Muscle layer of colon (tissue), 2 donors: ENCODE measurements around the gene SYTL3.
"Not testable (repeated sequence)": the region's sequence is repeated elsewhere in the genome, so short reads cannot be mapped to it uniquely, and the experiment has no call there.

ENCODE experiments used
- H3K27ac ChIP-seq: one replicate; pipeline ENCODE4 v1.7.0; 2013; ENCODE audit warnings: low read depth, mild to moderate bottlenecking, low read length, moderate library complexity
- H3K27me3 ChIP-seq, 2 donors: one replicate each; pipeline ENCODE4 v1.7.0; 2013; ENCODE audit warnings: low read length in 2 of 2, mild to moderate bottlenecking in 2 of 2; ENCODE audit not compliant: insufficient read depth in 2 of 2, control insufficient read depth in 1 of 2
- H3K36me3 ChIP-seq: one replicate; pipeline ENCODE4 v1.7.0; 2013; ENCODE audit warnings: mild to moderate bottlenecking, low read length; ENCODE audit not compliant: insufficient read depth
- H3K4me1 ChIP-seq: one replicate; pipeline ENCODE4 v1.7.0; 2013; ENCODE audit warnings: mild to moderate bottlenecking, low read length; ENCODE audit not compliant: insufficient read depth
- H3K4me3 ChIP-seq, 2 donors: one replicate each; pipeline ENCODE4 v1.7.0; 2013; ENCODE audit warnings: low read length in 2 of 2, low read depth in 1 of 2, mild to moderate bottlenecking in 1 of 2, moderate library complexity in 1 of 2
- H3K9ac ChIP-seq: one replicate; pipeline ENCODE4 v1.7.0; 2013; ENCODE audit warnings: low read length
- H3K9me3 ChIP-seq: one replicate; pipeline ENCODE4 v1.7.0; 2013; ENCODE audit warnings: mild to moderate bottlenecking, low read length
- donor health status: abdominal sarcoma.
- donor health status: Adenocarcinoma of cecum.

The SYTL3 gene

DNA sequence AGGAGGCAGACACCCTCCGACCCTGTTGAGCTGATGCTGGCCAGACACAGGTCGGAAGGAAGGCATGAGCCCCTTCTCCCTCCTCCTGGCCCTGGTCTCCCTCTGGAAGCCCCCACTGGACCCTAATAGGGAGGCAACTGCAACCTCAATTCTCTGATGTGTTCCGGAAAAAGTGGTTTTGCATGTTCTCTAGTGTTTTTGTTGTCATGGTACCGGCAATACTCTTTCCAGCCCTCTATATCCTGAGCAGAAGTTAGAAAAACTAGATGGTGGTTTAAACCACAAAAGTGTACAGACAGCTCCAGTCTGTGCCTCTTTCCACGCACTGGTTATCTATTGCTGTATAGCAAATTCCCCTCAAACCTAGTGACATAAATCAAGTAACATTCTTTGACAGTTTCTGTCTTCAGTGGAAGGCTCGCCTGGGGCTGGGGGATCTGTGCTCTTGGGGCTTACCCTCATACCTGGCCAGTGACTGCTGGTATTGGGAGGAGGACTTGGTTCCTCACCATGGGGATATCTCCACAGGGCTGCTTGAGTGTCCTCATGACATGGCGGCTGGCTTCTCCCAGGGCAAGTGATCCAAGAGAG, 37.0 kb downstream of the SYTL3 start:
- H3K4me1 ChIP-seq, result peaks cover 4% of the 10 kb centered on the region
- H3K9ac ChIP-seq, result no peak overlapping the region
- H3K27me3 ChIP-seq, result no peaks in the 10 kb centered on the region
- H3K9me3 ChIP-seq, result no peaks in the 10 kb centered on the region
- no peak overlapping the region for H3K4me3 ChIP-seq
- no peak overlapping the region for H3K27ac ChIP-seq
- no peaks in the 10 kb centered on the region for H3K36me3 ChIP-seq

DNA sequence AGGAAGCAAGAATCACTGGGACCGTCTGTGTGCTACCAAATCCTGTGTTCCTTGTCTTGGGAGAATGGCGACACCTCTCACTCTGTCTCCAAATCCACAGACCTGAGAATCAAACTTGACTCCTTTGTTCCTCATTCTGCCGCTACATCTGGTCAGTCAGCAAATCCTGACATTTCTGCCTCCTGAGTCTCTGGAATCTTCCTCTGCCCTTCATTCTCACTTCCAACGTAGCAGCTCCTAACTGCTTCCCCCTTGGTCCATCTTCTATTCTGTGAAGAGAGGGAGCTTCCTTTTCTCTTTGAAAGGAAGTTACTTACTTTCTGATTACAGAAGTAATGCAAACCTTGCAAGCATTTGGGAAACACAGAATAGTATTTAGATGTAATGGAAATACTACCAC, 37.7 kb downstream of the SYTL3 start:
- Histone ChIP-seq H3K27ac (no peak overlapping the region), H3K4me1 (peaks cover 4% of the 10 kb centered on the region), H3K9me3 (no peaks in the 10 kb centered on the region), H3K36me3 (no peaks in the 10 kb centered on the region), H3K27me3 (no peaks in the 10 kb centered on the region), H3K4me3 (no peak overlapping the region), H3K9ac (no peak overlapping the region)

DNA sequence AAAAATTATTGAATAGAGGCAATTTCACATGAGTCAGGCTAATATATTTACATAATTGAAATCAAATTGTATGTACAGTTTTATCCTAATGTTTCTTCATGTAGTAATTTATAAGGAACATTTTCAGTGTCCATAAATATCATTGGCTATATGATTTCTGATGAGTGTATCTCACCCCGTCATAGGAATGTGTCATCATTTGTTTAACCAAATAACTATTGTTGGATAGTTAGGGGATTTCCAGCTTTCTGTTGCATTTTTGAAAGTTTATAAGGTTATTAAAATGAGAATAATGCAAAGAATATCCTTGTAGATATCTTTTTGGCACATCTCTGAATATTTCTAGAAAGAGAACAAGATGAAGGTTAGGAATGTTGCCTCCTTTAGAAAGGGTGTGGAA, 39.0 kb downstream of the SYTL3 start:
- Histone ChIP-seq H3K4me3 (no peak overlapping the region), H3K27me3 (no peaks in the 10 kb centered on the region), H3K9ac (no peak overlapping the region), H3K9me3 (no peaks in the 10 kb centered on the region), H3K4me1 (peaks cover 4% of the 10 kb centered on the region), H3K36me3 (no peaks in the 10 kb centered on the region), H3K27ac (no peak overlapping the region)

DNA sequence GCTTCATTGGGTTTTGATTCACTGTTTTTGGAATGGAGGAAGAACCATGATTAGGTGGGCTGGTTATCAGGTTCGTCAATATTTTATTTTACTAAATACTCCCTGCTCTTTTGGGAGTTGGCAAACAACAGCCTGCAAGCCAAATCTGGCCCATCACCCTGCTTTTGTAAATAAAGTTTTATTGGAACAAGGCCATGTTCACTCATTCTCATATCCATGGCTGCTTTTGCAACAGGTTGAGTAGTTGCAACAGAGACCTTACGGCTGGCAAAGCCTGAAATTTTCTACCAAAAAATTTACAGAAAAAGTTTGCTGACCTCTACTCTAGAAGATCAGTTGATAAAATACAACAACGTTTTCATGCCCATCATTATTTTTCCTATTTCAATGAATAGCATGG, 45.1 kb downstream of the SYTL3 start:
- H3K9me3 ChIP-seq, result no peaks in the 10 kb centered on the region
- H3K4me3 ChIP-seq, result no peak overlapping the region
- no peak overlapping the region for H3K27ac ChIP-seq
- no peaks in the 10 kb centered on the region for H3K36me3 ChIP-seq
- H3K27me3 ChIP-seq, result no peaks in the 10 kb centered on the region
- no peaks in the 10 kb centered on the region for H3K4me1 ChIP-seq
- no peak overlapping the region for H3K9ac ChIP-seq

DNA sequence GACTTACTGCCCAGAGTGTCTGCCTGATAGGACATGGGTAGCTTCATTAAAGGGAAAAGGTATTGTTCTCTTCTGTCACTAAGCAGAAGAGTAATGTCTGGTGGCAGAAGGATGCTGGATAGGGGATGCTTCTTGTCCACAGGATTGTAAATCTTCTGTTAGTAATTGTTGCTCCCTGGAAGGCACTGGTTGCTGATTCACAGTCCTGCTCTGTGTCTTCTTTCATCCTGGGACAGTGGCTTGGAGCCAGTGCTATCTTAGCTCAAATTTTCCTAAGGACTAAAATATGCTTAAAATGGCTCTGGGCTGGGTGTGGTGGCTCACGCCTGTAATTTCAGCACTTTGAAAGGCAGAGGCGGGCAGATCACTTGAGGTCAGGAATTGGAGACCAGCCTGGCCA, 48.0 kb downstream of the SYTL3 start:
- Histone ChIP-seq H3K9ac (no peak overlapping the region), H3K9me3 (no peaks in the 10 kb centered on the region), H3K4me3 (no peak overlapping the region), H3K27me3 (no peaks in the 10 kb centered on the region), H3K4me1 (no peaks in the 10 kb centered on the region), H3K36me3 (no peaks in the 10 kb centered on the region), H3K27ac (no peak overlapping the region)

DNA sequence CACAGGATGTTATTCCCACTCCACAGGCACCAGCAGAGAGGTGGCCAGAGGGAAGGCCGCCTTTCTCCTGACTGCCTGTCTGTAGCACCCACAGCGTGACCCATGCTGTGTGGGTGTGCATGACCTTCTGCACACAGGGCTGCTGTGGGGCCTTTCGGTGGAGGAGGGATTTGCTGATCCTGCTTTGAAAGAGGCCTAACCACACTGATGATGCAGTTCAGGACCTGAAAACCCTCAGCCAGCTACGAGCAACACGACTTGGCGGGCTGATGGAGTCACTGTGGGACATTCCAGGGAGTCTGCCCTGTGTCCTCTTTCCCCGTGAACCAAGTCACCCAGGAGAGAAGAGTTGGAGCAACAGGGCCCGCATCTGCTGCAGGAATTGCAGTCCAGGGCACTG, 49.1 kb downstream of the SYTL3 start:
- no peaks in the 10 kb centered on the region for H3K4me1 ChIP-seq
- H3K9me3 ChIP-seq, result no peaks in the 10 kb centered on the region
- H3K9ac ChIP-seq, result no peak overlapping the region
- no peaks in the 10 kb centered on the region for H3K27me3 ChIP-seq
- no peak overlapping the region for H3K4me3 ChIP-seq
- H3K27ac ChIP-seq, result no peak overlapping the region
- no peaks in the 10 kb centered on the region for H3K36me3 ChIP-seq

DNA sequence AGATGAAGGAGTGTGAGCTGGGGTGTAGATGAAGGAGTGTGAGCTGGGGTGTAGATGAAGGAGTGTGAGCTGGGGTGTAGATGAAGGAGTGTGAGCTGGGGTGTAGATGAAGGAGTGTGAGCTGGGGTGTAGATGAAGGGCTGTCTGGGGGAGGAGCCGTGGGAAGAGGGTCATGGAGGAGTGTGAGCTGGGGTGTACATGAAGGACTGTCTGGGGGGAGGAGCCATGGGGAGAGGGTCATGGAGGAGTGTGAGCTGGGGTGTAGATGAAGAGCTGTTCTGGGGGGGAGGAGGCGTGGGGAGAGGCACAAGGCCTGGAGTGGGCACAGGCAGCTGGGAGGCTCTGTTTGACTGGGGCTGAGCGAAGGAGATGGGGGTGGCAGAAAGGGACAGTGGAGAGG, 51.4 kb downstream of the SYTL3 start:
- H3K27me3 ChIP-seq, H3K9me3 ChIP-seq, H3K9ac ChIP-seq, H3K36me3 ChIP-seq, H3K4me1 ChIP-seq, H3K4me3 ChIP-seq, H3K27ac ChIP-seq: not testable (repeated sequence)

DNA sequence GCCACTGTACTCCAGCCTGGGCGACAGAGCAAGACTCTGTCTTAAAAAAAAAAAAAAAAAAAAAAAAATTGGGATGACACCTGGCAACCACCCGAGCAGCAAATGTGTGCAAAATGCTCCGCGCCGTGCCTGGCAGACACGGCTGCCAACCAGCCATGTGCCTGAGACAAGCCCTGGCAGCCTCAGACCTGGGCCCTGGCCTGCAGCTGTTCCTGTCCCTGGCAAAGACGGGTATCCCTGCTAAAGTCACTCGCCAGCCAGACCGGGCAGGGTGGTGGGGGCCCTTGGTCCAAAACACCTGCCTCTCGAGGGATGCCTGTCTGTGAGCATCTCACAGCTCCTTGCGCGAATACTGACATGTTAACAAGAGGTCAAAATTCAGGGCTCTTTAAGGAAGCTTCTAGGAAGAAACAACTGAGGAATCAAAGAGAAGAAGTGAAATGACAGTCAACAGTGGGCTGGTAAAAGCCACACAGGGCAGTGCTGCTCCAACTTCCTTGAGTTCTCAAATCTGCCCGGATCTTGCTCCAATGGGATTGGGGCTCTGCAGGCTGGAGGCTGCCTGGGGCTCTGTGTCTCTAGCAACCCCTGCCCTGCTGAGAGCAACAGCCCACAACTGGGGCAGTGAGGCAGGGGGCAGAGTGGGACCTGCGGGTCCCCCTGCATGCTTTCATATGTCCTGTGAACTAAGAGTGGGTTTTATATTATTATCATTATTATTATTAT, 53.4 kb downstream of the SYTL3 start:
- Histone ChIP-seq H3K9ac (no peak overlapping the region), H3K4me3 (no peak overlapping the region), H3K36me3 (no peaks in the 10 kb centered on the region), H3K9me3 (no peaks in the 10 kb centered on the region), H3K27ac (no peak overlapping the region), H3K27me3 (no peaks in the 10 kb centered on the region), H3K4me1 (peaks cover 23% of the 10 kb centered on the region)

DNA sequence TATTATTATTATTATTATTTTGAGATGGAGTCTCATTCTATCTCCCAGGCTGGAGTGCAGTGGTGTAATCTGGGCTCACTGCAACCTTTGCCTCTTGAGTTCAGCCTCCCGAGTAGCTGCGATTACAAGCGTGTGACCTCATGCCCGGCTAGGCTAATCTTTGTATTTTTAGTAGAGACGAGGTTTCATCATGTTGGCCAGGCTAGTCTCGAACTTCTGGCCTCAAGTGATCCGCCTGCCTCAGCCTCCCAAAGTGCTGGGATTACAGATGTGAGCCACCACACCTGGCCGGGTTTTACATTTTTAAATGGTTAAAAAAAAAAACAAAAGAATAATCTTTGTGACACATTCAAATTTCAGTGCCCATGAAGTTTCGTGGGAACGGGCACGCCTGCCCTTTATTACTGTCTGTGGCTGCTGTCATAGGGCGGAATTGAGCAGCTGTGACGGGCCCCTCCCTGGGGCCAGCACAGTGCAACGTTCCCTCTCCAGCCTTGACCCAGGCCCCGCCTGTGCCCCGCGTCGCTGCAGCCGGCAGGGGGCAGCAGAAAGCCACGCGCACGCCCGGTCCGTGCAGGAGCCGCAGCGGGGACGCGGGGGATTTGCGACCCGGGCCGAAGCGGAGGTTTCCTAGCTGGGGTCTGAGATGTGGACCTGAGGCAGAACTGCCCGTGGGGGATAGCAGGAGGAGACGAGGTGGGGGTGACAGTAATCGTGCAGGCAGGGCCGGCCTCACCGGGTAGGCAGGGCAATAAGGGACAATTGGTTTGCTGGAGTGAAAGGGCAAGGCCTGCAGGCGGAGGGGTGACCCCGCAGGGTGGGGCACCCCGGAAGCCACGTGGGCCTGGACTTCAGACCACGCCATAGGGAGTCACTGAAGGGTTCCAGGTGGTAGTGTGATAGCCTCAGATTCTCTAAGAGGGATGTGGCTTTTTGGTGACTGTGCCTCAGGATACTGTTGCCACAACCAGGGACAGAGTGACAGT, 54.3 kb downstream of the SYTL3 start:
- peak overlapping the region; percentile 45 to 66 for H3K4me3 ChIP-seq
- no peaks in the 10 kb centered on the region for H3K27me3 ChIP-seq
- no peaks in the 10 kb centered on the region for H3K9me3 ChIP-seq
- no peak overlapping the region for H3K9ac ChIP-seq
- no peaks in the 10 kb centered on the region for H3K36me3 ChIP-seq
- peak overlapping the region; percentile 58 for H3K27ac ChIP-seq
- H3K4me1 ChIP-seq, result peaks cover 26% of the 10 kb centered on the region

DNA sequence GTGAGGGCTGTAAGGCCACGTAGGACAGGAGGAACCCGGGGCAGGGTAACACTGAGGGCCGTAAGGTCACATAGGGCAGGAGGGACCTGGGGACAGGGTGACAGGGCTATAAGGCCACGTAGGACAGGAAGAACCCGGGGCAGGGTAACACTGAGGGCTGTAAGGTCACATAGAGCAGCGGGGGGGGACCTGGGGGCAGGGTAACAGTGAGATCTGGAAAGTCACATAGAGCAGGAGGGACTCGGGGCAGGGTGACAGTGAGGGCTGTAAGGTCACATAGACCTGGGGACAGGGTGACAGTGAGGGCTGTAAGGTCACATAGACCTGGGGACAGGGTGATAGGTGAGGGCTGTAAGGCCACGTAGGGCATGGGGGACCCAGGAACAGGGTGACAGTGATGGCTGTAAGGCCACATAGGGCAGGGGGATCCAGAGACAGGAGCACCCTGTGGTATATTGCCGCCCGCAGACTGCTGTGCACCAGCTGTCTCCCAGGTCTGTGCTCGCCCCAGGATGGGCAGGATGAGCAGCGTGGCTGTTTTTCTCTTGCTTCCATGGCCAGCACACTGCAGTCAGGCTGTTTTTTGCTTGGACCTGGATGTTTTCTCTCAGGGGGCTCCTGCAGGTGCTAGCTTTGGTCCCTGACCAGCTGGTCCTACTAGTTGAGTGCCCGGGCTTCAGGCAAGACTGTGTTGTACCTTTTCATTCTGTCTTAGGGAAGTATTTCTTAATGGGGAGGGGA, 55.7 kb downstream of the SYTL3 start:
- Histone ChIP-seq H3K9me3 (no peaks in the 10 kb centered on the region), H3K4me1 (peaks cover 26% of the 10 kb centered on the region), H3K36me3 (no peaks in the 10 kb centered on the region), H3K4me3 (no peak overlapping the region), H3K27me3 (no peaks in the 10 kb centered on the region), H3K27ac (no peak overlapping the region), H3K9ac (no peak overlapping the region)

DNA sequence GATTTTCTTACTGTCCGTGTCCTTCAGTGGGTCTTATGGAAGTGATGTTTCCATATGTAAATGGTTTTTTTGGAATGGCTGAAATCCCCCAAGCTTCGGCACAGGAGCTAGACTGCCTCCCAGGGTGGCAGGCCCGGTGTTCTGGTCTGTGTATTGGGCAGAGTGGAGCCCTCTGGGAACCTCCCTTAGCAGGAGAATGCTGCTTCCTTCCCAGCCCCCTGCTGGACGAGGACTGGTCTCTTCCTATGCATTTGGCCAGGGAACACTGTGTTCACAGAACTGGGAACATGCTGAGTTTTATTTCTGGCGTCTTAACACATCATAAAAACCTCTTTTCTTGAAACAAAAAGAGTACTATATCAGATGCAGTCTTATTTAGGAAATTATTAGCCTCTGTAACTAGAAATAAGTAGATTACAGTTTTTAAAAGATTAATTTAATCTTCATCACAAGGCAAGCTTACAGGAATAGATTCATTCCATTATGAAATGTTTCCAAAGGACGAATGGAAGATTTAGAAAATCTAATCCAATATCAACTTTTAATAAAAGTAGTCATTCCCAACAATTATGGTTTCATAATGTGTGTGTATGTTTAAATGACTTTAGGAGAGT, 56.6 kb downstream of the SYTL3 start:
- Histone ChIP-seq H3K9me3 (no peaks in the 10 kb centered on the region), H3K36me3 (no peaks in the 10 kb centered on the region), H3K4me3 (no peak overlapping the region), H3K27me3 (no peaks in the 10 kb centered on the region), H3K4me1 (peaks cover 26% of the 10 kb centered on the region), H3K27ac (peak overlapping the region; percentile 13), H3K9ac (no peak overlapping the region)
